HPDE6-E6E7 (cell line): ENCODE measurements around the gene SLC15A4.

Source experiments
- DNase-seq: peaks from one replicate; pipeline ENCODE4 v3.0.0; 2011; ENCODE audit warnings: missing footprints; ENCODE audit errors: extremely low spot score

Gene SLC15A4

DNA sequence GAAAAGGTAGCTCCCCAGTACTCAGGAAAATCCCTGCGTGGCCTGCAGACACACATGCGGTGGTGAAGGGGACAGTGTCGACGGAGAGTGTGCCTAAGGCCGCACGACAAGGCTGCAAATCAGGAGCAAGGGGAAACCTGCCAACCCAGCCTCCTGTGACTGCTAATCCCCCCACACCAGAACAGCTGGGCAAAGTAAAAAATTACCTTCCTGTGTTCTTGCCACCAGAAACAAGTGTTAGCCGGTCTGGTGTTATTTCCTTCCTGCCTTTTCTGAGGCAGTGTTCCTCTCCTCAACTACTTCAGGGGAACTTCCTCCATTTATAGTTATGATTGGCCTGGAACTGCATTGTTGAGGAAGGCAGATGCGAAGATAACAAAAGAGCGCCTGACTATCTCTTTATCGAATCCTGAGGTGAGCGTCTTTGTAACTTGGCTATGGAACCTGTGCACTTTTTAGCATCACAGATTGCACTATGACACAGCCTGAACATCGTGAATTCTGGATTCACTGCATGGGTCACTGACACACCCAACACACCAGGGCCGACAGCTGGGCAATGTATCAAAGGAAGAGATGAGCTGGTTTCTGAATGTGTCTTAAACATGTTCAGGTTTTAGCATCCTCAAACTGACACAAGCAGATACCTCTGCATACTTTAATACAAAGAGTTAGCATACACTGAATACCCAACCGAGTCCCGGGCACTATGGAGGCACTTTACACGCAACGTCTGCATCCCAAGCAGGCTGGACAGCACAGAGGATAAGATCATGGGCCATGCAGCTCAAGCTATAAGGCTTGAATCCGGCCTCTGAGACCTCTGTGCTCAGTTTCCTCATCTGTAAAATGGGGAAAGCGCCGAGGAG is 28.9 kb downstream of the SLC15A4 start:
- no peak for DNase-seq

DNA sequence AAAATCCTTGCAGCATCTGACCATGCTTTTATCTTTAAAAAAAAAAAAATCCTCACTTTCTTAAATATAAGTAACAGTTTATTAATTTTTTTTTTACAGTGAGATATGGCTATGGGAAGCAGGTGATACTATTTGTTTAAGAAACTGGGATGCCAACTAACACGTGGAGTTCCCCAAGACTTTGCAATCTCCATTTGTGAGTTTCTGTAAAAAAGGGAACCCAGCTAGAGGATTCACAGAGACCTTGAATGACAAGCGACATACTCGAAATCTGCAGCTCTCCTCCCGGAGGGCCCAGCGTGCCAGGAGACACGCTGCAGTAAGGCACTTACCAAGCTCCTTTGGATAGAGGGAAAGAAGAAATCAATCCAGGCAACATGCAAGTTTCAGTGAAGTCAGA is 30.1 kb downstream of the SLC15A4 start:
- no peak for DNase-seq

DNA sequence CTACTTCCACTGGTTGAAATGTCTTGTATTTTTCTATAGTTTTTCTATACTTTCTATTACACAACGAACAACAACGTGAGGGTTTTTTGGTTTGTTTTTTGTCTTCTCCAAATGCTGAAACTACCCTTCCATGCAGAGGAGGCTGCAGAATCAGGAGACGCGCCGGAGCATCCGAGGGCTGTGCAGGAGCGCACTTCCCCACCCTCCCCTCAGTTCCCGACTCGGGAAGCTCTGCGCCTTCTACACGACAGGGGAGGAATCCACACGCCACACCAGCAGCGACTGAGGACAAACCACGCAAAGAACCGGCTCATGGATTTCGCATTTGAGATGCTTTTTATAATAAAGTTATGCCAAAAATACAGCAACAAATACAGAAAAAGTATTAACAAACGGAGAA is 30.9 kb downstream of the SLC15A4 start:
- no peak for DNase-seq

DNA sequence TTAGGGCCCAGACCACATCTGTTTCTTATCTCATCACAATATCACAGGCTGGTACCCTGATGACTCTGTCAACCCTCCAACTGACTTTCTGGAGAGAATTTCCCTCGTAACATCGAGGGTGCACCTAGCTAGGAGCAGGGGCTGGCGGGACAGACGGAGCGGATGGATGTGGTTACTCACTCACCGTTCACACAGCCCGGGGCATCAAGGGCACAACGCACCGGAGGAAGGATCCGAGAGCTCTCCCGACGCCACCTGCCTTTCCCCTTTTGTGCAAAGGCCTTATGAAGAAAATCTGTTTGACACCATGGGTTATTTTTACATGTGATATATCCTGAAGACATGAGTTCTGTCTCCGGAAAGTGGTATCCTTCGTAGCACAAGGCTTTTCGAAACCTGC is 31.4 kb downstream of the SLC15A4 start:
- no peak for DNase-seq

DNA sequence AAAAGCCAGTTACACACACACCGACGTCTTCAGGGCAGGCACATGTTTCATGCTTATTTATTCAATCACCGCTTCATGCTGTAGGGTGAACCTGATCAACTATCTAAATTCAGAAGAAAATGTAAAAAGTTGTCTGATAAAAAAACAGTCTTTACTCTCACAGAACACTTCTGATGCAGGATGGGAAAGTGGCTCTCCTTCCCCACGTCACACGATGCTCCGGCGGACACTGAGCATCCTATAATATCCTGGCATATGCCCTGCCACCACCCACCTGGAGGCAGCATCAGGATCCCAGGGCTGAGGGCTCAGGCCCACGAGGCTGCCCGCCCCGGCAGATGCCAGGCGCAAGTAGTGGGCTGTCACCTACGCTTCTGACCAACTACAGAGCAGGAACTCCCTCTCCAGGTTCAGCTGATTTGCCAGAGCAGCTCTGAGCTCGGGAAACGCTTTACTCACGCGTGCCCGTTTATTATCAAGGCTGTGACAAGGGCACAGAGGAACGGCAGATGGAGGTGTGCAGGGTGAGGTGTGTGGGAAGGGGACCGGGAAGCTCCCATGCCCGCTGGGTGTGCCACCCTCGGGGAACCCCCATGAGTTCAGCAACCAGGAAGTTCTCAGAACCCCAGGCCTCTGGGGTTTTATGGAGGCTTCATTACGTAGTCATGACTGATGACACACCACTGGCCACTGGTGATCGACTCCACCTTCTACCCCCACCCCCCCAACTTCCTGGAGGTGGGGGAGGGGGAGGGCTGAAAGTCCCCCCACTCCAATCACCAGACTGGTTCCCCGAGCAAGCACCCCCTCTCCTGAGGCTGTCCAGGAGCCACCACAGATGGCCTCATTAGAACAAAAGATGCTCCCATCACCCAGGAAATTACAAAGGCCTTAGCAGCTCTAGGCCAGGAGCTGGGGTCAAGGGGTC is 32.1 kb downstream of the SLC15A4 start:
- DNase-seq = no peak

DNA sequence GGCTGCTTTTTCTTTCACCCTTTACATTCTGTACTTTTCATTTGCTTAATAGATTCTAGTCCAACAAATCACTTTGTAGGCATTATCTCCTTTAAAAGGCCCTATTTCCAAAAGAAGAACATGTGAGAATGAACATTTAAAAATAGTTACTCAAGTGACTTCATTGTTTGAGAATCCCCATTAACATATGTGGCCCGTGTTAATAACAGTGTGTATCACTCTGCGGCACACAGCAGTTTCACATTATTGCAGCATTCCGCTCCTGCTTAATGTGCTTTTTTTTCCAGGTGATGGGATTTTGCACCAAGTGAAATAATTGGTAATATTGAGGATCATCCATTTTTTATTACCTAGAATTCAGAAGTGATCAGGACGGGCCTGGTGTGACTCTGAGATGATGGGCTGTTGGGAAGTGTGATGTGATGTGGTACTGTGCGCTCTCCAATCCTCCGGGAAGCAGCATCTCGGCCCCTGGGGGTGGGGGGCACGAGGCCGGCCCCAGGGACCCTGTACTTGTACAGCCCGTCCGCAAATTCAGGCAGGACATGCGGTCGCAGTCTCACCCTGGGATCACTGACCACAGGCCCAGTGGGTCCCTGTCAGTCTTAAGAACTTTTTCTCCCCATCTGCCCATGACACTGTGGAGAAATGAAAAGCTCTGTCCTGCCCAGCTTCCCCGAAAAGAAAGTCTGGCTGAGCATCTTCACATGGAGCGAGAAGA is 32.9 kb downstream of the SLC15A4 start:
- no peak for DNase-seq

DNA sequence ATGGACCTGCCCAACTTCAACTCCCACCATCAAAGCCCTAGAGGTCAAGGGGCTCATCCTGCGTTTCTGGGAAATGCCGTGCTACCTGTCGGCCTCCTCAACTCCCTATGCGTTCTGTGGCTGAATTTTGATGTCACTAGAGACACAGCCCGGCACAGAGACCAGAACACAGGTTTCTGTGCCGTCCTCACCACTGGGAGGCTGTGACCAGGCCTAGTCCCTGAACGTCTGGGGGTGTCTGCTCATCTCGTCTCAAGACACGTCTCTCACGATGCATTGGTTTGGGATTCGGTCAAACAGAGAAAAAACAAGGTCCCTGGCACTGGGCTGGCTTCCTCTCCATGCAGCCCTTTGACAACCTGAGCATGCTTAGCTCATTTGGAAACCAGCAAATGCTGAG is 33.5 kb downstream of the SLC15A4 start:
- DNase-seq = no peak

DNA sequence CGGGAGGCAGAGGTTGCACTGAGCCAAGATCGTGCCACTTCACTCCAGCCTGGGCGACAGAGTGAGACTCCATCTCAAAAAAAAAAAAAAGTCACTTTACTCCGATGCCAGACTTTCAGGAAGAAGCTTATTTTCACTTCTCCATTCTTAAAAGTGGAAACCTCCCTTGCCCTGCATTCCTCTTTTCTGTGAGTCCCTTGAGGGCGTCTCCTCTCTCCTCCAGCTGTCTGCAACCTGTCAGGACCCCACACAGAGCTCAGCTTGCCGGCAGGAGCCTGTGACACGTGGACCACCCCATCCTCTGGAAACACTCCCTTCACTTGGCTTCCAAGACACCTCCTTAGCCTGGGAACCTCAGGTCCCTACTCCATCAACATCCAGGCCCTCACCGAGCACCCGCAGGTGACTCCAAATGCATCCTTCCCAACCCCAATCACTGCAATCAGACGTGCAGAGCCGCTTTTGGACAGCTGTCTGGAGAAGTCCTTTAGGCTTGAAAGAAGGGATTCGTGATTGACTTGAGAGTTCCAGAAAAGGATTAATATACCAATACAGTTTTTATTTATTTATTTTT is 34.3 kb downstream of the SLC15A4 start:
- no peak for DNase-seq

DNA sequence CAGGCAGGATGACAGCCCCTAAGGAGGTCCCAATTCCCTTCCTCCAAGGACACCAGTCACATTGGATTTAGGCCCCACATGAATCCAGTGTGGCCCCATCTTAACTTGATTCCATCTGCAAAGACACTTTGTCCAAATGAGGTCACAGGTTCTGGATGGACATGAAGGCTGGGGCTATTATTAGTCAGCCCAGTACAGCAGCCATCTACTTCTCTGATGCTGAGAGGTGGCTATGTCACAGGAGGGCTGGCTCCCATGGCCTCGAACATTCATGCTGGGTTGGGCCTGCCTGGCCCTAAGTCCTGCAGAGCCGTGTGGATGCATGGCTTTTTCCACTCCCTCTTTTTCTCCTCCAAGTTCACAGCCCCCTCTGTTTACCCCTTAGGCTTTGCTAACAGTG is 35.9 kb downstream of the SLC15A4 start:
- DNase-seq = no peak

DNA sequence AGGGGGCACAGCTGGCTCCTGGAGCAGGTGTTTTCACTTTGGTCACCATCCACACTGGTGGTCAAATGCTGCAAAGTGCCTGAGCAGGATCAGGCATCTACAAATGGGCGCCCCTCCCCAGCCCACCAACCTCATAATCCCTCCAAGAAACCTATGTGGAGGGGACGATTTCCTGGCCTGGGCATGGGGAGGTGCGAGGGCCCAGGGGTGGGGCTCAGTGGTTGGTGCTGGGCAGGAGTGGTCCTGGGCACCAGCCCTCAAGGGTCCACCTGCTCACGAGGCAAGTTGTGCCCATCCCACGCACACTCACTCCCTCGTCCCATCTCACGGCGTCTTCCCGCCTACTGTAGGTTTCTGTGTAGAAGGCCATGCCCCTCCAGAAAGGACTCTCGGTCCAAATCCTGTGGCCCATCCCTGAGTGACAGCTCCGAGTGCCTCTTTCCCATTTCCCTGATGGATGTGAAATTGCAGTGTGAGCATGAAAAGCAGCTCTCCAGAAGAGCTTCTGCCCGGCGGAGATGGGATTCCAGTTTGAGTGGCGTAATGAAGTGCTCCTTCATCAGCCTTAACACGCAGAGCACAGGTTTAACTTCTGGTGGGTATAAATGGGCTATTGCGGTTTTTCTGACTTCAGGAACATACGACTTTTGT is 36.9 kb downstream of the SLC15A4 start:
- DNase-seq = no peak

DNA sequence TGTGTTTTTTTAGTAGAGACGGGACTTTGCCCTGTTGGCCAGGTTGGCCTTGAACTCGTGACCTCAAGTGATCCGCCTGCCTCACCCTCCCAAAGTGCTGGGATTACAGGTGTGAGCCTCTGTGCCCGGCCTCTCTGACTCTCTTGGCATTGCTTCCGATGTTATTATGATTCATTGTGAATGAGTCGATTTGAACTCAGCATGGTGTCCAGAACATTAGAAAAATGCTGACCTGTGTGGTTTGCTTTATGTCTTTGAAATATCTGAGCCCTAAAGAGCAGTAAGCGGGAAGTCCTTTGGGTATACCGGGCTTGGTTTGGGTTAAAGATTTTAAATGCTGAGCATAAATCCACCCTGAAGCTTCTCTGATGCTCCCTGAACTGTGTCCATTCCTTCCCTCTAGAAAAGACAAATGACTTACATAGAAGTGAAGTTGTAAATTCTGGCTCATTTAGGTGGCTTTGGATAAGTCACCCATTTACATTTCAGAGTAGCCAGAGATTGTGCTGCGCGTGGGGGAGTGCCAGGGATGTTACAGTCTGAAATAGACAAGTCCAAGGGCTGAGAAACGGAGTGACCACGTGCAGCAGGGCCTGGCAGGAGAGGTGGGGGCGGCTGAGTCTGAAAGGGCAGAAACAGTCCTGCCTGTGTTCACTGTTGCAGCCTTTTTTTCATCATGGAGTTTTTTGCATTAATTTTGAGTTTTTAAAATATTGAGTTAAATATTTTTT is 39.6 kb downstream of the SLC15A4 start:
- no peak for DNase-seq

DNA sequence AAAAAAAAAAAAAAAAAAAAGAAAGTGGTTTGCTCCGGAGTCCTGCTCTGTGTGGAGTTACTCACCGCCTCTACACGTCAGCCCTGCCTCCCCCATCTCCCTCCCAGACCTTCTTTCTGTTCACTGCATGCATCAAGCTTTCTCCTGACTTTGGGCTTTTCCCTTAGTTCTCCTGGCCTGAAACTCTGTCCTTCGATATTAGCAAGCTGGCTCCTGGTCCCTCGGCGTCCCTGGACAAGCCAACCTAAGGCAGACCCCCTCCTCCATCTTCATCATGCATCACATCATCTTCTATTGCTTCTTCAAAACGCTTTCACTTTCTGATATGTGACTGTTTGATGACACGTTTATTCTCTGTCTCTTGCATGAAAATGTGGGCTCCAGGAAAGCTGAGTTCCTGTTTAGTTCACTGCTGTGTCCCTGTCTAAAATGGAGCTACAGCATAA is 40.6 kb downstream of the SLC15A4 start:
- DNase-seq = no peak

DNA sequence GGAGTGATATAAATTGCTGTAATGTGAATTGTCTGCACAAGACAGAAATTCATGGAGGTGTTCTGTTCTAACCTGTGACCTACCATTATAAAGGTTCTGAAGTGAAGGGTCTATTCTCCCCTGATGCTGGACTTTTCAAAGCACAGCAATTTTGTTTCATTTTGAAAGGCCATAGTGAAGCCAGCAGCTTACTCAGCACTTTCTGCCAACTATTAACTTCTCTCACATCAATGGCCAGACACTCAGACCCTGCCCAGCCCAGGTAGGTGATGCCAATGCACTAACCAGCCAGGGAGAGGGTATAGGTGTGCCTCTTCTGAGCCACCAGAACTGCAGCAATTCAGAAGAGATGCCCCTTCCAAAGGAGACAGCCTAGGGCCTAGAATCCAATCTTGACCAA is 43.9 kb downstream of the SLC15A4 start:
- DNase-seq = no peak

DNA sequence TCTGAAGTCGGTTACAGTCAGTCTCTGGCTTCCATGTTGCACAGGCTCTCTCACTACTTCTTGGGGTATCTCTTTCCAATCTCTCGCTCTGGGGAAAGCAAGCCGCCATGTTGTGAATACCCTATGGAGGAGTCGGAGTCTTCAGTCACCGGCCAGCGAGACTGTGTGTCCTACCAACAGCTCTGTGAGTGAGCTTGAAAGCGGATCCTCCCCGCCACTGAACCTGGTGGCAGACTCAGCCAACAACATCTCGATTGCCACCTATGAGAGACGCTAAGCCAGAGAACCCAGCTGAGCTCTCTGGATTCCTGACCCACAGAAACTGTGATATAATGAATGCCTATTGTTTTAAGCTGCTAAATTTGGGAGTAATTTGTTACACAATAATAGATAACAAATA is 51.5 kb downstream of the SLC15A4 start:
- DNase-seq = no peak

DNA sequence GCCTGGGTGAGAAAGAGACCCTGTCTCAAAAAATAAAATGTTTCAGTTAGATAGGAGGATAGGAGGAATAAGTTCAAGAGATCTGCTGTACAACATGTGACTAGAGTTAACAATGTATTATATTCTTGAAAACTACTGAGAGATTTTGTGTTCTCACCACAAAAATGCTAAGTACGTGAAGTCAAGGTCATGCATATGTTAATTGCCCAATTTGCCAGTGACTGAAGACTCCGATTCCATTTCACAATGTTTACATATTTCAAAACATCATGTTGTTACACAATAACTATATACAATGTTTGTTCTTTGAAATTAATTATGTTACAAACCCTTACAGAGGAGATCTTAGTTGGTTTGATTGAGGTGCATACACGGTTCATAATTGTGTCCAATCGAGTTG is 52.1 kb downstream of the SLC15A4 start:
- no peak for DNase-seq

DNA sequence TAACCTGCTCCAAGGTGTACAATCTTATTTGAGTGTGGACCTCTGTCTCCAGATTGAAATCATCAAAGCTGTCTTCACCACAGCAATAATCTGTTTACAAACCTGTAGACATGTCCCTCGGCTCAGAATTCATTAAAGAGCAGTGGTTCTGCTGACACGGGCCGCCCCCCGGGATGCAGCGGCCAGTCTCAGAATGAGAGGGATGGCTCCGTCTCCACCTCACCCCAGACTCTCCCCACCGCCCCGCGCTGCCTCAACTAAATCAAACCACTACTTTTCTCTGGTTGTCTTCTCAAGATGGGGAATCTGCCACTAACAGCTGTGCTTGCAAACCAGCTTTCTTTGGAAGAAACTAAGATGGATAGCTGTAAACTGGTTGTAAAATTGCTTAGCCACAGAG is 56.2 kb downstream of the SLC15A4 start:
- DNase-seq = no peak

DNA sequence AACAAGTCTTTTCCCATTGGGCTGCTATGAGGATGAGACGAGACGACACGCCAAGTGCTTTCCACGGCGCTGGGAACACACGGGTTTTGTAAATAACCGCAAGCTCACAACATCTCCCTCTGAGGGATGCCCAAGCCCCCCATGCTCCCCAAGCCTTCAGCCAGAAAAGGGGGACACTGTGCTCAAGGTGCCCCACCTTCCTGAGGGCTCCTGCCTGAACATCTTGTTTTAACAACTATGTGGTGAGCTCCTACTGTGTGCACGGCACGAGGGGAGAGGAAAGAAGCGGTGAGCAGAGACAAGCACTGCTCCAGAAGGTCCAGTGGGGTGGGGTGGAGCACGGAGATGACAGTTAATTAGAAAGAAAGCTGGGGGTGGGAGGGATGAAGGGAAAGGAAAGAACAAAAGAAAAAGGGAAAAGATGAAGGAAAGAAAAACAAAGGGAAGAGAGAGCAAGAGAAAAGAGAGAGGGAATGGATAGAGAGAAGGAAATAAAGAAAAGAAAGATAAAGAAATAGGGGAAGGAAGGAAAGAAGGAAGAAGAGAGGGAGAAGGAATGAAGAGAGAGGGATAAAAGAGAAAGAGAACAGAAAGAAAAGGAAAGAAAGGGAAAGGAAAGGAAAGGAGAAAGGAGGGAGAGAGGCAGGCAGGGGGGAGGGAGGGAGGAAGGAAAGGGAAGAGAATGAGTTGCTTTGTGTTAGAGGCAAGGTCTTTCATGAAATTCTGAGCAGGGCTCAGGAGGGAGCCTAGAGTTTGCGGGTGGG is 56.8 kb downstream of the SLC15A4 start:
- no peak for DNase-seq

DNA sequence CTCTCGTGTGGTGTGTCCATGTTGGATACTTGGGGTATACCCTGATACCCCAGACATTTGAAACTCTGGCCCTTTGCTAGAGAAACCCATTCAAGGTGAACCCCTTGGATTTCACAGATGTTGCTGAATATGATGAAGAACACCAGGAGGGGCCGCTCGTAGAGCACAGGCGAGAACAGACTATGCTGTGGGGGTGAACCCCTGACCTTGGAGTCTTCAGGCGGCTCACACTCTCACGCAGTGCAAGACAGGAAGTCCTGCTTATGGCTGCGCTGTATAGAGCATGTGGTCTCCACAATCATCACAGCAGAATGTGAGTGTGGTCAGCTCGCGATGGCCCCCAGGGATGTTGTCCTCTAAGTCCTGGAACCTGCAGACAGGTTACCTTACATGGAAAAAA is 60.4 kb downstream of the SLC15A4 start:
- no peak for DNase-seq

DNA sequence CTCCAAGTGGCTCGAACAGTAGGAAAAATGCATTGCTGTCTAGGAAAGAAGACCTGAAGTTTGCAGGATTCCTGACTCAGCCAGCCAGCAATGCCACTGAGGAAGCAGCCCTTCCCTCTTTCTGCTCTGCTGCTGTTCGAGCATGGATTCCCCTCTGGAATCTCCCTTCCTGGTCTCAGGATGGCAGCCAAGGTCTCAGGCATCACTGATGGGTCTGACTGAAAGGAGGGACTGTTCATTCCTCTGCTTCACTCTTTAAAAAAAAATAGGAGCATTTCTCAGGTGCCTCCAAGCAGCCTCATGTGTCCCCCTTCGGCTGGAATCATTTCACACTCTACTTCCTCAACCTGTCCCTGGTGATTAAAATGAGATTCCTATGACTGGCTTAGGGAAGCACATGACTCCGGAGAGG is 62.4 kb downstream of the SLC15A4 start:
- no peak for DNase-seq

DNA sequence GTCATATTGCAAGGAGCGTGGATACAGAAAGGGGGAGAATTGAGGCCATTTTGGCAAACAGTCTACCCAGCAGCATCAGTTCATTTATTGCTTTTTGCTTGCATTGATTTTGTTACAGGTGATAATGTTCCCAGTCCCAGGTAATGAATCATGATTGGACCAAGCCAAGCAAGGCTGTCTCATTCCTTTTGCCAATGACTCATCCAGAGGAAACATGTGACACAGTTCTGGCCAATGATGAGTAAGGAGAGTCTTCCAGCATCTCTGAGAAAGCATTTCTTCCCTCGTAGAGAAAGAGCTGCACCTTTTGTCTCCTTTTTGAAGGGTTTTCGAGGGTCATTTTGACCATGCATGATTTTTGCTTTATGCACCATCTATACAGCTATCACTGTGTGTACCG is 68.2 kb downstream of the SLC15A4 start:
- DNase-seq = no peak
